HG02973 (cell line): ENCODE results near the gene KDM5B.
"Not testable (repeated sequence)": the region's sequence is repeated elsewhere in the genome, so short reads cannot be mapped to it uniquely, and the experiment has no call there.

Source experiments
- ATAC-seq: cut with Tn5 transposase; IDR thresholded peaks from one replicate; pipeline ENCODE4 v1.9.1; 2021; ENCODE audit warnings: moderate library complexity; ENCODE audit not compliant: unreplicated experiment

The KDM5B gene

DNA sequence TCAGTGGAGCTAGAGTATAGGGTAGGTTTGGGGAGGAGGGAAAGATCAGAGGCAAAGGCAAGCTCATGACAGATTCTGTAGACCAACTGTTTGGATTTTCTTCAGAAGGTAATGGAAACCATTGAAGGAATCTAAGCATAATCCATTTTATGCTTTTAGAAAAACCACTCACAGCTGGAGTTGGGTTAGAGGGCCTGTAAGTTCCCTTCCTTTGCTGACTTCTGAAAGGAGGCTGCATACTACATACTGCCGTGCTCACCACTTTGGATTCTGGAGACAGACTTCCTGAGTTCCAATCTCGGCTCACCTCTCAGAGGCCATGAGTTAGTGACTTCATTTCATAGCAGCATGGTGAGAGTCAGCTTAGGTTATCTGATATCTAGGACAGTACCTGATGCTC, 91.6 kb downstream of the KDM5B start:
- ATAC-seq: no peak

DNA sequence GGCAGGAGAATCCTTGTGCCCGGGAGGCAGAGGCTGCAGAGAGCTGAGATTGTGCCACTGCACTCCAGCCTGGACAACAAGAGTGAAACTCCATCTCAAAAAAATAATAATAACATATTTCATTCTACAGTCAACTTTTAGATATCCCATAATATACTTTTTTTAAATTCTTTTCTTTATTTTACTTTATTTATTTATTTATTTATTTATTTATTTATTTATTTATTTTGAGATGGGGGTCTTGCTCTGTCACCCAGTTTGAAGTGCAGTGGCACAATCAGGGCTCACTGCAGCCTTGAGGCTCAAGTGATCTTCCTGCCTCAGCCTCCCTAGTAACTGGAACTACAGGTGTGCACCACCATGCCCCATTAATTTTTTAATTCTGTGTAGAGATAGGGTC, 94.0 kb downstream of the KDM5B start:
- ATAC-seq: not testable (repeated sequence)

DNA sequence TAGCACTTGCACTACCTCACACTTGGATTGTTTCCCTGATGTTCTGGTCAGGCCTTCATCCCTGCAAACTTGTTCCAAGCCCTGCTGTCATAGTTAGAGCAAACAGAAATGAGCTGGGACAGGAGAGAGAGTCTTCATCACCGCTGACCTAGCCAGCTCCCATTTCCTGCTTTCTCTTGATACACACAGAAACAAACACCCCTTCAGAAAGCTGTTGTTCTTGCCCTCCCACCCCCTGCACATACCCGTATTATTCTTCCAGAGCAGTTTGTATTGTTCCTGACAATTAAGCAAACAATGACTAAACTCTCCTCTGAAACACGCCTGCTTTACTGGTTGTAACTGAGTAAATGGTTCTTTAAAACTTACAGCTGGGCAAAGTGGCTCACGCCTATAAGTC, 95.1 kb downstream of the KDM5B start:
- no peak for ATAC-seq

DNA sequence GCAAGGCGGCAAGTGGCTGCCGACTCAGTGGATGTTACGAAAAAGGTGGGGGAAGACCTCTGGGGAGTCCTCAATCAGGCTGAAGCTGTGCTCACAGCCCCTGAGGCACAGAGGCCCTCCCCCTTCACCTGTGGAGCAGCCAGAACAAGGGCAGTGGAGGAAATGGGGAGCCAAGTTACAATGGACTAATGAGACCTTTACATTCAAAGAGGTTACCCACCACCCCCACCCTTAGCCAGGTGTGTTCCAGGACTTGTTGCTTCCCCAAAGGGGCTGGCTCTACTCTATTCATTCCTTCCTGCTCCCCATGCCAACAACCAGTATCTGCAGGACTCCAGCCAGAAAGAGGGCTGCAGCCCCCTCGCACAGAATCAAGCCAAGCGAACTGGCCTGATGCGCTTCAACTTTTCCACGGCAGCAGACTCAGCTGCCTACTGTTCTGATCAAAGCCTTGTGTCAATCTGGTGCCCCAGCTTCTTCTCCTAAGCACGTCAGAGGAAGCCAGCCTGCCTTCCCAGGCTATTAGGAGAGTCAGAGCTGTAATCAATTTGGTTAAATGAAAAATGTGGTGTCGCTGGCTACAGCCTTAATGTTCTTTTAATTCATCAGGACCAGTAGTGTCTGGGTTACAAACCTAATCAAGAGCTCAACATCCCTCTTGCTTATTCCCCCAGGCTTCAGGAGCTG, 96.1 kb downstream of the KDM5B start:
- no peak for ATAC-seq

DNA sequence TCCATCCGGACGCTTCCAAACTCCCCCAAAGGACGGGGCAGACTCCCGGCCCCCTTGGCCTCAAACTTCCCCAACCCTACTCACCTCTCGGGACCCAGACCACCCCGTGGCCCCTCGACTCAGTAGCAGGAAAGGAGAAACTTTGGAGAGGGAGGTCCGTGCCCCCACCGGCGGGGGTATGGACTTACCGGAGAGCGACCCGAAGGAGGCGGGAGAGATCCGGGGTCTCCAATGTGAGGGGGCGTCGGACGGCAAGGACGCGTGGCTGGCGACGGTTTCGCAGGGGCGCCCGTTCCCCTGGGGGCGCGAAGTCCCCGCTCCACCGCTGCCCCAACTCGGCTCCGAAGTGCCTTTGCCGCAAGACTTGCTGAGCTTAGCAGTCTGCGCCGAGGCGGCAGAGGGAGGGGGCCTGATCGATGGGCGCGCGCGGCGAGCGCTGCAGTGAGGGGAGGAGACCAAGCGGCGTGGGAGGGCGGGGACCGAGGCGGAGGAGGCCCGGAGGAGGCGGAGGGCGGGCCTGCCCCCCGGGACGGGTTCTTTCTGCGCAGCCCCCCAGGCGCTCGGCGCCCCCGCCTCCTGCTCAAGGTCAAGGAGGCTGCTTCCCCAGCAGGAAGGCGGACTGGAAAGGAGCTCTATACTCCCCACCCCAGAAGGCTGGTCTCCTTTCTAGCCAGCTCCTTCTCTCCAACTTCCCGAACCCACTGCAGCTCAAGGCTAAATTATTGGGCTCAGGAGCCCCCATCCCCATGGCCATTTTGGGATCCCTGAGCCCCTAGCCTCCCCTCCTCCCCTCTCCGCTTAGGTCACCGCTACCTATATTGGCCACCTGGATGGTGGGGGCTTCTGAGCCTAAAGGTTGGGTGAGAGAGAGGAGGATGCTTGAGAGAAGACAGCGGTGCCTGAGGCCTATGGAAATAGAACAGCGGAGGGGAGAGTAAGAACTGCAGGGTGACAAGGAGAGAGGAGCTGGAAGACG, 97.9 kb downstream of the KDM5B start, which contains the start of gene SYT2:
SYT2 (minus strand) TSS at position 385 of the 976 bp plus-strand sequence. CDS start 104,682 bp downstream, outside the sequence.
- ATAC-seq: no peak

DNA sequence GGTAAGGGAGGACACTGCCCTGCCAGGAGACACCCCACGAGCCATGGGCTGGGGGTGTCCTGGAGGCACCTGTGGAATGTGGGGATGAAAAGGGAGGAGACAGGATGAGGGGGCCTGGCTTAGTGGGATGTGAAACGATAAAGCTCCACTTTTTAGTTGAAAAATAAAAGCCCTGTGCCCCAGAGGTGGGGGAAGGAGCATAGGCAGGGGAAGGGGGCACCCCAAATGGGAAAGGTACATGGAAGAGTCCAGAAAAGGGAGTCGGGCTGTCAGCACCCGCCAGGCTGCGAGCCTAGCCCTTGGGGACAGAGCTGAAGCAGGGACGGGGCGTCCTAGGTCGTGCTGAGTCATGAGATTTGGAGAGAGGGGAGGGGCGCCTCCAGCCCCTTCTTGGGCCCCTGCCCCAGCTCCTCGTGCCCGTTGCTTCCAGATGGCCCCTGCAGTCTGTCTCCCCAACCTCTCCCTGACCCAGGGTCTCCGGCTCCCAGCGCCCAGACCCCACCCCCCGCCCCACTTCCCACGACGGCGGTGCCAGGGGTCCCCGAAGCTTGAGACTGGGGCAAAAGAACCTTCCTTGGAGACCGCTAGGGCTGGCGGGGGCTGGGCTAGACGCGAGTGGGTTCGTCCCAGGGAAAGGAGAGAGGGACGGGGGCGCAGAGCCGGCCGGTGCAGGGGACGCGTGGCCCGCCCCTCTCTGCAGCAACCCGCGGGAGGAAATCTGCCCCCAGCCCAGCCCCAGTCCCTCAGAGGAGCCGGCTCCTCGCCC, 98.8 kb downstream of the KDM5B start:
- ATAC-seq: no peak

DNA sequence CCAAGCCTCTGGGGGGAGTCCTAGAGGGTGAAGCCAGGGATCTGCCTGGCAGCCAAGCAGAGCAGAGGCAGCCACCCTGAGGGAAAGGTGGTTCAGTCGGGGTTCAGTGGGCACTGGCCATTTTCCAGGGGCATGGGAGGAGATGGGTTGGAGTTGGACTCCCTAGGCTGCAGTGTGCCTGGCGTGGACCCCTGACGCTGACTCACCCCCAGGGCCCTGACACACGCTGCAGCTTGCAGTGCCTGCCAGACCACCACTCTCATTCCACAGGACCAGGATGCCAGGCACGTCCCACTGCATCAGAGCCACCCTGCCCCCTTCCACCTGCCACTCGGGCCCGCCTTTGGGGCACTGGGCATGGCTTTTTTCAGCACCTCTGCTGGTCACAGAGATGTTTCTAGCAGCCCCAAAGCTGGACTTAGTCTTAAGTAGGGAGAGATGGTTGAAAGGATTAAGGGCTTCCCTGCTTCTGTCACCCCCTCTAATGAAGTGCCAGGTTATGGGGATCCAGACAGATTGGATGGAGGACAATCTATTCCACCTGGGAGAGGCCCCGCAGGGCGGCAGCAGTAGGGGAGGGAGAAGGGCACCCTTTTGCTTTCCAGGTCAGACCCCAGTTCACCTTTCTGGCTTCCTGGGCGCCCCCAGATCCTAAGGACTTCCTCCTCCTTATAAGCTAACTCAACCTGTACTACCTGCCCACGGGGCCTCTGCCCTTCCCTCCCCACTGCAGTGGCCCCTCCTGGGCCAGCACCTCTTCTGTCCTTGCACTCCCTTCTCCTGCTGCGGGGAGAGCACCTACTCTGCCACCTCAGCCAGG, 99.6 kb downstream of the KDM5B start:
- no peak for ATAC-seq

DNA sequence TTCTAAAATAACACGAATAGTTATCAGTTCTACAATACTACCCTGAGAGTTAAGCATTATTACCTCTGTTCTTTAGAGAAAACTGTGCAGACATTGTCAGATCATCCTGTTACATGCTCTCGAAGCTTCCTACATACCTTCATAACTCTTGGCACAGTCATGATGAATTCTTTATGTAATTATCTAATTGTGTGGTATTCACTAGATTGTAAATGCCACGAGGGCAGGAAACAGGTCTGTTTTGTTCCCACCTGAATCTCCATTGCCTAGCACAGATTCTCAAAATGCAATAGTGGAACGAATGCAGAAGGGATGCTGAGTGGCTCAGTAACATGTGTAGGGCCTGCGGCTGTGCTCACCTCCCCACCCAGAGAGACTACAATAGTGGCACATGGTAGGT, 101.4 kb downstream of the KDM5B start:
- no peak for ATAC-seq

DNA sequence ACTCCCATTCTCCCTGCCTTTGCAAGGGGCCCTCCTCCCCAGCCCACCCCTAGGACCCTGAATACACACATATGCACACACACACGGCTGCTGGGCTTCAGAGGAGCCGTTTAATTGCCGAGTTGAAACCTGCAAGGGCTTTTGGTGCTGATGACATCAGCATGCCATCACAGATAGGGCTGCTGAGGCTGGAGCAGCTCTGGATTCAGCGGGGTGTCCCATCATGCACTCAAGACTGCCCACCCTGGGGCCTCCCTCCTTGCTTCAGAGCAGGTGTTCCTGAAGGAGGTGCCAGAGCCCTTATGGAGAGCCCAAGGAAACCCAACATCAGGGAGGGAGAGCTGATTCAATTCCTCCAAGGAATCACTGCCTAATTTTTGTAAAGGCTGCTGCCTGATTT, 103.6 kb downstream of the KDM5B start:
- no peak for ATAC-seq

DNA sequence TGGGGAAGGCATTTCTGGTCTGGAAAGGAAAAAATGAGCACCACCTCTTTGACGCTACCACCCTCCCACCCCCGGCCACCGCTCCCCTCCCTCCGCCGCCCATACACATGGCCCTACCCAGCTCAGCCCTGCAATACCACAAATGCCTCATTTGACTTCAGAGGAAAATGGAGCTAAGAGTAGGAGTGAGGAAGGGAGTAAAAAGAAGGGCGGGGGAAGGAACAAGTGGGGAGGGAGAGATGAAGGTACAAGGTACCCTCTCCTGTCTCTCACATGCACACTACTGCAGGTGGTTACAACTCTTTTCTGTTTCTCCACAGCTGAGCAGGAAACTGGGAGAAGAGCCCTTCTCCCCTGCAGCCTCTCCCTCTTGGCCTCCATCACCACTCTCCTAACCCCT, 105.0 kb downstream of the KDM5B start:
- no peak for ATAC-seq

DNA sequence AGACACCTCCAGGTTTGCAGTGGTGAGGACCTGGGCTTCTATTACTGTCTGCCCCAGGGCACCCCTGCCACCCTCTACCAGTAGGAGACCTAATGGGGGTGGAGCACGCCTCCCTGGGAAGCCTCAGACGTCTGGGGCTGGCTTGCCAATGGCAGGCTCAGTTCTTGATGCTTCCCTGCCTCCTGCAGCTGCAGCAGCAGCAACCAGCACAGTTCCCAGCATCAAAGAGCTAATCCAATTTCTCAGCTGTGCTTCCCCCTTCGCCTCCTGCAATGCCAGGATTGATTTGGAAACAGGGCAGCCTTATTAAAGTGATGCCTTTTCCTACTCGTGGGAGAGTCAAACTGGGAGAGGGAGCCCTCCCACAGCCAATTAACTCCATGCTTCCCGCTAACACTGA, 106.1 kb downstream of the KDM5B start:
- ATAC-seq: no peak

DNA sequence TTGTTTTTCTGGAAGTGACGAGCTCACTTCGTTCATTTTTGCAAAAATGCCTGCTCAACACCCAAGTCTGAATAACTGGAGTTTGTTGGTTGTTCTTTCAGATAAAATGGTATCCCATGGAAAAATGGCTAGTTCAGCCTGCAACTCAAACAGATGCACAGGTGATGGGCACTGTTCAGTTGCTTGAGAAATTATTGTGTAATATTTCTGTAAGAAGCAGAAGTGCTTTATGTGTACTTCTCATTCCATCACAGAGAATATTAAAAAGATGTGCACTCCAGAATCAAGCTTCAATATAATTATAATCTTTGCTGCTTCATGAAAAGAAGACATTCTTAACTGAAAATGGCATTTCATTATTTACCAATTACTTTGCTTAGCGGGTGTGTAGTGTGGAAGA, 107.0 kb downstream of the KDM5B start:
- ATAC-seq: no peak

DNA sequence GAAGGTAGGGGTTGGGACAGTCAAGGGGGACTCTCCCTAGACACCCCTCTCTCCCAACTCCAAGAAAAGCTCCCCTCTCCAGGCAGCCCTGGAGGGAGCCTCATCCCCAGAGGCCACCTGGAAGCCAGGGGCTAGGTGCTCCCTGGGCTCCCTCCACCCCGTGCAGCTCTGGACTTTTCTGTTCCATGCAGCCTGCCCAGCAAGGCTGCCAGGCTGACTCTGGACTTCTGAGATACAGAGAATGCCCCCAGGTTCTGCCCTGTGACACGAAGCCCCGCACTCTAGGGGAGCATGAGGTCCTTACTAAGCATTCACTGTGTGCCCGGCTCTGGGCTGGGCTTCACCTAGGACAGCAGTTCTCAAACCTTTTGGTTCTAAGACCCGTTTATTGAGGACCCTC, 108.2 kb downstream of the KDM5B start:
- no peak for ATAC-seq

DNA sequence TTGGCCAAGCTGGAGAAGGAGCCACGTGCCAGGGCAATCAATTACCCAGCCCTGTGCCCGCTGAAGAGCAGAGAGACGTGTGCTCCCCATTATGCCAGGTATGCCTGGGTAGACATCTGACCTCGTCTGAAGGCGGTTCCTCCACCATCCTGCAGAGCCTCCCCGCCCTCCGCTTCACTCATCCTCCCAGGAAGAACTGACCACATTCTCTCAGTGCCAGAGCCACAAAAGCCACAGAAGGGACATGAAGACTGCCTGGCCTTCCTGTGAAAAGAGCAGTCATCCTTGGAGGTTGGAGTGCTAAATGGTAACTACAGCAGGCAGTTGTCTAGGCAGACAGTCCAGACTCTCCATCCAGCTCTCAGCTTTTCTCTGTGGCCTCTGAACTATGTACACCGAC, 109.9 kb downstream of the KDM5B start:
- no peak for ATAC-seq

DNA sequence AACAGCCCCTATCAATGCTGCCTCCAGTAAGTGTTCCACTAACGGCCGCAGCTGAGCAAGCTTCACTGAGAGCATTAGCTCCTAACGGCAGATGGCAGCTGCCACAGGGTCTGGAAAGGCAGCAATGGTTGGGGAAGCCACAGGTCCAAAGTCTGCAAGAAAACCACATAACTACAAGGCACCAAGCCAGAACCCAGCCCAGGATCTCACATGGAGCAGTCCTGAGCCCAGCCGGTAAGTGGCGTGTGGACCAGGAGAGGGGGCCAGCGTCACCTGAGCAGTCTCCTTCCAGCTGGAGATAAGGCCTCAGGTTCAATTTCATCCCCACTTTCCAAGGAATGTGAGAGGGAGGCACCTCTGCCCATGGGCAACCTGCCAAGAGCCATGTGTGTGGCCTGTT, 111.2 kb downstream of the KDM5B start:
- ATAC-seq: no peak

DNA sequence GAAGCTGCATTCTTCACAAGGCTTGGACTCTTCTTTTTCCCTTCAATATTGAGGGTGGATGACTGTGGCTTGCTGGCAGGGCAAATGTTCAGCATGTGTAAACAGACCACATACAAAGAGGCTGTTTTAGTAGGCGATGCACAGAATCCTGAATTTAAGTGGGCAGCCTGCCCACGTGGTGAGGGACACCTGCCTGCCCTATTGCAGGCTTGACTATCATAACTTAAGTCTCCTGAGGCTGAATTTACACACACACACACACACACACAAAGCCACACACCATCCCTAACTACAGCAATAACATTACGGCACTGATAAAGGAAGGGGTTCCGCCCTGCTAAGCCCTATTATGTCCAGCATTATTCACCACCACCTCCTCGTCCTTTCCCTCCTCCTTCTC, 113.9 kb downstream of the KDM5B start:
- no peak for ATAC-seq

DNA sequence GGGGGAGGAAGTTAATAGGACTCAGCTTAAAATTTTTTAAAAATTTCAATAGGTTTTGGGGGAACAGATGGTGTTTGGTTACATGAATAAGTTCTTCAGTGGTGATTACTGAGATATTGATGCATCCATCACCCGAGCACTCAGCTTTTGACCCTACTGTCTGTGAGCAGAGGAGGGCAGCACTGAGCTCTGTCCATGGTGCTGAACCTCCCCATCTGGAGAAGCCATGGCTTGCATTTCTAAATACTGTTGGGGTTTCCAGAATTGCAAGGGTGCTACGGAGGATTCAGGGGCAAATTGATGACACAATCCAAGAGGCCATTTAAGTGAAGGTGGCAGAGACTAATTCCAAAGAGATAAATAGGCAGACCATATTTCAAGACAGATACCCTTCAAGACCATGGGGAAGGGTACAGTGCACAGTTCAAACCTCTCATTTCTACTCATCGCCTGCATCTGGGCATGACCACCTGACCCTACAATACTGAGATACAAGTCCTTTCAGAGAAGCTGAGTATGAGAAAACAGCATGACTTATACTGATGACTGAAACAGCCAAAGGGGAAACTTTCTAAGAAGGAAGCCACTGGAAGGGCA, 115.2 kb downstream of the KDM5B start:
- no peak for ATAC-seq

DNA sequence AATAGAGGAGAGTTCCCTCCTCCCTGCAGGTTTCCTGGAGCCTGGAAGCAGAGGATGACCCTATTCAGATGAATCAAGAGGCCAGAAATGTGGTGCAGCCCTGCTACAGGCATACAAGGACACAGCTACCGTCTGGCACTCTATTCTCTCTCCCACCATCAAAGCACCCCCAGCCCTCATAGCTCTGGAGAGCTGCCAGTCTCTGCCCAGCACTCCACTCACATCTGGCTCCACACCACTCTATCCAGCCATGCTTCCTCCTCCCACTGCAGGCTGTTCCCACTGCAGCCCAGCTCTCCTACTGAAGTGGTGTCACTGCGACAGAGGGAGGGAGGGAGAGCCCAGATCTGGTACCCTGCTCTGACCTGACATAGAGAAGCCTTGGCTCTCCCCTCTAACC, 116.4 kb downstream of the KDM5B start:
- no peak for ATAC-seq

DNA sequence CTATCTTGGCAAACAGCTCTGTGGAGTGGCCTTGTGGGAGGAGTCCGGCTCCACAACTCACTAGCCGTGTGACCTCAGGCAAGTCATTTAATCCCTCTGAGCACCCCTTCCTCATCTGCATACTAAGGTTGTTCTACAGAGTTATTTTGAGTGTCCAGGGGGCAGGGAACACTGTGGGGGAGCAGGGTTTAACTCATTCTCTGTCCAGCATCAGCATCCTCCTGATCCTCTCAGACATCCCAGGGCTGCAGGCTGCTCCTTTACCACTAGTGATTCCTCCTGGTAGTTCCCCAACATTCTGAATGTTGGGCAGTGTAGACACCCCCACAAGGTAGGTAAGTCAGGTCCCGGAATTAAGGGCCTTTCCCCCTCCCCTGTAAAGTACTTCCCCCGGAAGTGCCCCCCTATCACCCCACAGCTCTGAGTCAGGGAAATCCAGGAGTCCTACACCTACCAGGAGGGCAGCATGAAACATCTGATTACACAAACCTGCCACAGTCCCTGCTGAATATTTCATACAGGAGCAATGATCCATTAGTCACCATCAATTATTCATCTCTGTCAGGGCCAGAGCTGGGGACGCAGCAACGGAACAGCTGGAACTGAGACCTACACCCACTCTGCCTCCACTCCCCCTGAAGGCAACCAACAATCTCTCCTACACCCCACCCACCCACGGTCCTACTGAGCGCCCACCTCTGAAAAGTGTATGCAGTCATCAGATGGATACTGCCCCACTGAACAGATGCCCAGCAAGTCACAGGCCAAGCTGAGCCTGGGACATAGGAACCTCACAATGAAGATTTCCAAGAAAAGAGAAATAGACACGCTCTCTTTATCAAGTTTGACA, 118.5 kb downstream of the KDM5B start:
- no peak for ATAC-seq
